HepG2 (cell line): ENCODE data around the gene ESX1. TPM values are rescaled to one million over a fixed set of nuclear protein-coding genes. Genes with fewer than 3 reads are reported as not detected.

Experiments
- ATAC-seq: fragments of 200-7000 bp; cut with Tn5 transposase; 3 replicates; pipeline ENCODE4 v1.9.1; 2020; ENCODE audit warnings: mild to moderate bottlenecking, moderate library complexity
- Bru-seq: library from RNA; stranded (reverse); fragments of 400-500 nt; gene quantifications from one replicate; lab custom pipeline; 2021; lab: Mats Ljungman, UMichigan
- BruChase-seq, 2 experiments: library from RNA; stranded (reverse); fragments of 400-500 nt; gene quantifications; one replicate each; lab custom pipeline; 2021; lab: Mats Ljungman, UMichigan
- BruUV-seq: library from RNA; stranded (reverse); fragments of 400-500 nt; replicated peaks from 2 replicates; lab custom pipeline; 2021; lab: Mats Ljungman, UMichigan
- CTCF ChIA-PET: fragments of 300-600 bp; formaldehyde crosslinking; extraction: SDS; loops from one replicate; lab custom pipeline; 2021; ENCODE audit warnings: low total read pairs, inconsistent platforms, low intra/inter-chr PET ratio; lab: Yijun Ruan, JAX
- POLR2A ChIA-PET: fragments of 350-600 bp; sonication (Branson Sonifier 250); formaldehyde crosslinking; loops from one replicate; lab custom pipeline; 2020; ENCODE audit warnings: antibody characterized with exemption, inconsistent platforms; lab: Yijun Ruan, JAX
- DNase-seq: peaks from one replicate; pipeline ENCODE4 v3.0.0-alpha.2; 2015; ENCODE audit warnings: low spot score
- FAIRE-seq: peaks from 3 replicates; lab custom pipeline; 2011; peaks lifted over from hg19 to GRCh38; lab: Jason Lieb, UNC
- H2AFZ ChIP-seq: one replicate; pipeline ENCODE4 v1.6.1; 2011; ENCODE audit warnings: low read length, inconsistent platforms
- H3K27ac ChIP-seq: fragments of 300-600 bp; 3 replicates; pipeline ENCODE4 v1.8.0; 2011; ENCODE audit warnings: mixed run types, mild to moderate bottlenecking, mixed read lengths, low read length, inconsistent platforms; ENCODE audit not compliant: insufficient read depth; ENCODE audit errors: extremely low read length
- H3K27me3 ChIP-seq, 2 experiments: fragments of 200-600 bp in 1 of 2; 2 replicates in 1 of 2; 3 replicates in 1 of 2; pipeline versions ENCODE4 v1.6.0 to v1.8.0; 2011; ENCODE audit warnings: low read length in 2 of 2, mild to moderate bottlenecking in 2 of 2, moderate library complexity in 2 of 2, inconsistent platforms in 1 of 2; ENCODE audit not compliant: insufficient read depth in 2 of 2, control insufficient read depth in 1 of 2
- H3K36me3 ChIP-seq, 2 experiments: fragments of 200-600 bp in 1 of 2; replicated peaks in 1 of 2; 2 replicates in 1 of 2; 3 replicates in 1 of 2; pipeline versions ENCODE4 v1.5.1 to v1.8.0; 2011; ENCODE audit warnings: low read length in 2 of 2, inconsistent platforms in 1 of 2; ENCODE audit not compliant: insufficient read depth in 2 of 2, control insufficient read depth in 1 of 2
- H3K4me1 ChIP-seq: 2 replicates; pipeline ENCODE4 v1.5.1; 2012; ENCODE audit warnings: low read length, inconsistent platforms; ENCODE audit not compliant: insufficient read depth
- H3K4me2 ChIP-seq: 2 replicates; pipeline ENCODE4 v1.6.0; 2011; ENCODE audit warnings: low read depth, low read length, inconsistent platforms
- H3K4me3 ChIP-seq, 3 experiments: fragments of 200-600 bp in 1 of 3; sonication (generic), shearing (Covaris generic) in 1 of 3; replicated peaks in 1 of 3; 2 replicates each; pipeline ENCODE4 v1.5.1; 2011 to 2016; ENCODE audit warnings: low read length in 3 of 3, inconsistent platforms in 2 of 3, low read depth in 2 of 3, mild to moderate bottlenecking in 2 of 3, control low read depth in 1 of 3, mixed read lengths in 1 of 3; ENCODE audit not compliant: insufficient read depth in 1 of 3
- H3K79me2 ChIP-seq: one replicate; pipeline ENCODE4 v1.6.1; 2011; ENCODE audit warnings: low read length, inconsistent platforms; ENCODE audit not compliant: insufficient read depth
- H3K9ac ChIP-seq: 2 replicates; pipeline ENCODE4 v1.6.0; 2011; ENCODE audit warnings: mild to moderate bottlenecking, low read depth, low read length, inconsistent platforms; ENCODE audit not compliant: insufficient read depth
- H3K9me3 ChIP-seq: 2 replicates; pipeline ENCODE4 v1.5.1; 2012; ENCODE audit warnings: mild to moderate bottlenecking, low read length
- H4K20me1 ChIP-seq: 2 replicates; pipeline ENCODE4 v1.6.0; 2011; ENCODE audit warnings: inconsistent platforms, mild to moderate bottlenecking, low read length, moderate library complexity; ENCODE audit not compliant: insufficient read depth
- ARID3A ChIP-seq: IDR thresholded peaks from 2 replicates; pipeline ENCODE4 v1.6.1; 2012; ENCODE audit warnings: low read depth, low read length, improper control_type of control experiment
- ATRX ChIP-seq: sonication (generic); formaldehyde crosslinking; IDR thresholded peaks from 2 replicates; pipeline ENCODE4 v1.4.0; 2020; ENCODE audit warnings: missing genetic modification reagents, borderline replicate concordance
- CREM ChIP-seq, 2 experiments: sonication (generic) in 1 of 2; formaldehyde crosslinking in 1 of 2; IDR thresholded peaks; 2 replicates each; pipeline versions ENCODE4 v1.4.0 to v1.6.1; 2016 to 2020; ENCODE audit warnings: antibody characterized with exemption in 1 of 2, mild to moderate bottlenecking in 1 of 2, missing genetic modification reagents in 1 of 2
- HIVEP1 ChIP-seq: sonication (generic); formaldehyde crosslinking; IDR thresholded peaks from 2 replicates; pipeline ENCODE4 v1.4.0; 2020; ENCODE audit warnings: mild to moderate bottlenecking, missing genetic modification reagents
- HMG20B ChIP-seq: conservative IDR thresholded peaks from 2 replicates; pipeline ENCODE4 v1.6.1; 2016; ENCODE audit warnings: missing genetic modification reagents, missing compliant biosample characterization
- MBNL3 ChIP-seq: fragments of 250-450 bp; sonication (Bioruptor Pico); conservative IDR thresholded peaks from 2 replicates; pipeline ENCODE4 v1.8.0; 2022; ENCODE audit warnings: mild to moderate bottlenecking, inconsistent platforms
- NFE2 ChIP-seq: sonication (generic); formaldehyde crosslinking; IDR thresholded peaks from 2 replicates; pipeline ENCODE4 v1.4.0; 2020; ENCODE audit warnings: missing genetic modification reagents
- ONECUT2 ChIP-seq: sonication (generic); formaldehyde crosslinking; IDR thresholded peaks from 2 replicates; pipeline ENCODE4 v1.4.0; 2020; ENCODE audit warnings: missing genetic modification reagents
- PREB ChIP-seq: sonication (generic); formaldehyde crosslinking; IDR thresholded peaks from 2 replicates; pipeline ENCODE4 v1.4.0; 2020; ENCODE audit warnings: missing genetic modification reagents
- SMAD1 ChIP-seq: sonication (generic); formaldehyde crosslinking; IDR thresholded peaks from 2 replicates; pipeline ENCODE4 v1.4.0; 2020; ENCODE audit warnings: missing genetic modification reagents, low read depth, mild to moderate bottlenecking, borderline replicate concordance
- SP4 ChIP-seq: sonication (generic); formaldehyde crosslinking; IDR thresholded peaks from 2 replicates; pipeline ENCODE4 v1.8.1; 2023; ENCODE audit warnings: mild to moderate bottlenecking, missing genetic modification reagents
- SRF ChIP-seq: IDR thresholded peaks from 2 replicates; pipeline ENCODE4 v1.6.1; 2011; ENCODE audit warnings: mild to moderate bottlenecking, low read depth, low read length, moderate library complexity
- TBP ChIP-seq: sonication (generic); formaldehyde crosslinking; IDR thresholded peaks from 2 replicates; pipeline ENCODE4 v1.5.0; 2020; ENCODE audit warnings: missing genetic modification reagents
- TRIM24 ChIP-seq: sonication (generic); formaldehyde crosslinking; IDR thresholded peaks from 2 replicates; pipeline ENCODE4 v1.8.0; 2022; ENCODE audit warnings: mild to moderate bottlenecking, missing genetic modification reagents
- ZNF121 ChIP-seq: sonication (generic); formaldehyde crosslinking; IDR thresholded peaks from 2 replicates; pipeline ENCODE4 v1.5.0; 2020; ENCODE audit warnings: mild to moderate bottlenecking, missing genetic modification reagents
- ZNF264 ChIP-seq: sonication (generic); formaldehyde crosslinking; IDR thresholded peaks from 2 replicates; pipeline ENCODE4 v1.4.0; 2020; ENCODE audit warnings: missing genetic modification reagents
- ZNF367 ChIP-seq: sonication (generic); formaldehyde crosslinking; IDR thresholded peaks from 2 replicates; pipeline ENCODE4 v1.4.0; 2020; ENCODE audit warnings: missing genetic modification reagents, borderline replicate concordance
- WGBS: methylation state at CpG from one replicate; pipeline ENCODE4 v1.1.6; 2017; ENCODE audit warnings: low lambda C conversion rate; 5-methylcytosine and 5-hydroxymethylcytosine counted together
- in situ Hi-C: cut with HindIII; loops from 2 replicates; pipeline ENCODE4 v1.10.0; 2017; ENCODE audit warnings: low pct_unique_long_range_greater_than_20kb; ENCODE audit not compliant: extremely low pct_ligation_motif_present
- intact Hi-C: fragments of 100-400 bp; cut with micrococcal nuclease; formaldehyde crosslinking; loops from one replicate; pipeline ENCODE4 v1.10.0; 2022; ENCODE audit not compliant: unreplicated experiment
- long read RNA-seq, 2 experiments: library from RNA in 1 of 2; library from polyadenylated mRNA in 1 of 2; stranded (forward) in 1 of 2; unstranded in 1 of 2; transcript quantifications; one replicate each; pipeline ENCODE4 v2.0.0, GENCODE V29; 2019 to 2022
- polyA minus RNA-seq, 3 experiments: library from RNA; depleted of rRNA, polyadenylated mRNA; stranded (reverse); fragments of >200 nt; gene quantifications; 2 replicates each; pipeline ENCODE4 v1.2.3, GENCODE V29; 2011; ENCODE audit warnings: low replicate concordance in 1 of 3
- polyA plus RNA-seq, 8 experiments: library from polyadenylated mRNA; depleted of rRNA in 3 of 8; stranded (reverse) in 7 of 8; unstranded in 1 of 8; fragments of >200 nt; fragmentation: Illumina TruSeq in 4 of 8; extraction: Trizol in 4 of 8; gene quantifications; 2 replicates each; pipeline versions ENCODE4 v1.2.1 to v1.2.3, GENCODE V29; 2011 to 2016; ENCODE audit warnings: low read depth in 4 of 8, missing spikeins in 1 of 8, mixed read lengths in 1 of 8; ENCODE audit not compliant: insufficient read depth in 1 of 8
- total RNA-seq, 5 experiments: library from RNA; depleted of rRNA; stranded (reverse); fragments of >200 nt; fragmentation: Illumina TruSeq; extraction: Trizol; gene quantifications; 2 replicates each; pipeline ENCODE4 v1.2.3, GENCODE V29; 2016; ENCODE audit warnings: low read depth in 1 of 5

The ESX1 gene
- total RNA-seq (2016; rRNA removed; fragmentation: Illumina TruSeq; extraction: Trizol) = not detected in 2 replicates
- total RNA-seq (2016; cell fraction: cytosol; rRNA removed; fragmentation: Illumina TruSeq; extraction: Trizol; ENCODE audit: low read depth) = not detected in 2 replicates
- not detected in 2 replicates for total RNA-seq (2016; cell fraction: insoluble cytoplasmic fraction; rRNA removed; fragmentation: Illumina TruSeq; extraction: Trizol)
- total RNA-seq (2016; cell fraction: membrane; rRNA removed; fragmentation: Illumina TruSeq; extraction: Trizol) = not detected in 2 replicates
- total RNA-seq (2016; cell fraction: nucleus; rRNA removed; fragmentation: Illumina TruSeq; extraction: Trizol) = not detected in 2 replicates
- not detected in 2 replicates for polyA plus RNA-seq (2011; rRNA removed)
- polyA plus RNA-seq (2011; cell fraction: cytosol; rRNA removed) = not detected in 2 replicates
- not detected in 2 replicates for polyA plus RNA-seq (2011; cell fraction: nucleus; rRNA removed)
- not detected in 2 replicates for polyA plus RNA-seq (2012)
- polyA plus RNA-seq (2016; cell fraction: cytosol; fragmentation: Illumina TruSeq; extraction: Trizol; ENCODE audit: low read depth) = not detected in 2 replicates
- not detected in 2 replicates for polyA plus RNA-seq (2016; cell fraction: insoluble cytoplasmic fraction; fragmentation: Illumina TruSeq; extraction: Trizol; ENCODE audit: low read depth)
- polyA plus RNA-seq (2016; cell fraction: membrane; fragmentation: Illumina TruSeq; extraction: Trizol; ENCODE audit: low read depth) = not detected in 2 replicates
- not detected in 2 replicates for polyA plus RNA-seq (2016; cell fraction: nucleus; fragmentation: Illumina TruSeq; extraction: Trizol; ENCODE audit: insufficient read depth, low read depth)
- polyA minus RNA-seq (2011; rRNA and poly(A)+ RNA removed; ENCODE audit: low replicate concordance) = not detected in 2 replicates
- not detected in 2 replicates for polyA minus RNA-seq (2011; cell fraction: cytosol; rRNA and poly(A)+ RNA removed)
- not detected in 2 replicates for polyA minus RNA-seq (2011; cell fraction: nucleus; rRNA and poly(A)+ RNA removed)
- Bru-seq, nascent RNA = not detected
- not detected for BruChase-seq, experiment 1, labeled RNA remaining after a 6-hour chase
- not detected for BruChase-seq, experiment 2, labeled RNA remaining after a 2-hour chase
- long read RNA-seq, experiment 1 = 0 reads
- long read RNA-seq, experiment 2 = 0 reads

GRCh38 chrX:104254442-104255115, at the start of gene ESX1:
ESX1 (minus strand) TSS chrX:104254933; CDS start chrX:104254849, 84 bp downstream.
- Histone ChIP-seq H3K9ac (no peak within 1 kb of the TSS), H3K27me3 (peaks cover 1 to 2% of the 10 kb centered on the region in 2 experiments; a peak in 1 of 5 replicates), H3K4me1 (no peaks in the 10 kb centered on the region), H3K9me3 (no peaks in the 10 kb centered on the region), H3K36me3 (no peaks in the 10 kb centered on the region), H3K27ac (no peak within 1 kb of the TSS), H4K20me1 (no peaks in the 10 kb centered on the region), H3K4me2 (no peak within 1 kb of the TSS), H3K79me2 (no peaks in the 10 kb centered on the region), H3K4me3 (no peak within 1 kb of the TSS), H2AFZ (no peak within 1 kb of the TSS)
- intact Hi-C loops = no loop called here
- ChIA-PET POLR2A (no interaction called here), CTCF (no interaction called here)
- no peak for FAIRE-seq
- BruUV-seq = no TSS peak
- WGBS = 55% methylated on average over 33 of the region's 56 CpGs
- in situ Hi-C loops = no loop called here
- no peak for ATAC-seq
- DNase-seq = no peak
- TF ChIP-seq TRIM24 (CRISPR knock-in tag) (no peak), HIVEP1 (CRISPR knock-in tag) (no peak), MBNL3 (CRISPR knock-in tag) (no peak), ZNF121 (CRISPR knock-in tag) (no peak), SP4 (CRISPR knock-in tag) (no peak), NFE2 (CRISPR knock-in tag) (no peak), ATRX (no peak), ONECUT2 (no peak), SMAD1 (CRISPR knock-in tag) (no peak), PREB (CRISPR knock-in tag) (no peak), SRF (no peak), ARID3A (no peak), ZNF264 (CRISPR knock-in tag) (no peak), TBP (CRISPR knock-in tag) (no peak), HMG20B (no peak), ZNF367 (no peak), CREM (IDR thresholded peaks at IDR 0.05) (no peak), CREM (CRISPR knock-in tag; IDR thresholded peaks at IDR 0.05) (no peak)
